ENCODE measurements around the gene NKTR.

Gene NKTR

GRCh38 chr3:42605546-42606173, 5.2 kb downstream of the NKTR start:
- no peak overlapping the region for H2AFZ ChIP-seq (ENCODE audit: low read depth, low read length)
- H3K27me3 ChIP-seq (ENCODE audit: insufficient read depth, low read length): no peaks in the 10 kb centered on the region
- no peaks in the 10 kb centered on the region for H3K9me3 ChIP-seq (ENCODE audit: low read length)
- peaks cover 8% of the 10 kb centered on the region for H3K4me1 ChIP-seq (ENCODE audit: insufficient read depth, low read length)
- H3K4me3 ChIP-seq (ENCODE audit: low read length): no peak overlapping the region
- H3K36me3 ChIP-seq (ENCODE audit: insufficient read depth, low read length): peaks cover 35% of the 10 kb centered on the region

- Histone ChIP-seq H3K27me3 (ENCODE audit: insufficient read depth, low read length) (no peaks in the 10 kb centered on the region), H3K9me3 (ENCODE audit: low read length) (no peaks in the 10 kb centered on the region), H3K4me3 (ENCODE audit: low read length) (no peak overlapping the region), H2AFZ (ENCODE audit: low read depth, low read length) (no peak overlapping the region), H3K4me1 (ENCODE audit: insufficient read depth, low read length) (peaks cover 2% of the 10 kb centered on the region), H3K36me3 (ENCODE audit: insufficient read depth, low read length) (peaks cover 42% of the 10 kb centered on the region)
These were observed 8.1 kb downstream of the NKTR start for GRCh38 chr3:42608581-42608980.

GRCh38 chr3:42610976-42611375, 10.5 kb downstream of the NKTR start:
- Histone ChIP-seq H3K4me3 (ENCODE audit: low read length) (no peak overlapping the region), H3K27me3 (ENCODE audit: insufficient read depth, low read length) (no peaks in the 10 kb centered on the region), H3K36me3 (ENCODE audit: insufficient read depth, low read length) (peaks cover 42% of the 10 kb centered on the region), H3K9me3 (ENCODE audit: low read length) (no peaks in the 10 kb centered on the region), H3K4me1 (ENCODE audit: insufficient read depth, low read length) (peaks cover 2% of the 10 kb centered on the region), H2AFZ (ENCODE audit: low read depth, low read length) (no peak overlapping the region)

GRCh38 chr3:42612217-42612616, 11.7 kb downstream of the NKTR start:
- Histone ChIP-seq H3K27me3 (ENCODE audit: insufficient read depth, low read length) (no peaks in the 10 kb centered on the region), H3K4me3 (ENCODE audit: low read length) (no peak overlapping the region), H3K36me3 (ENCODE audit: insufficient read depth, low read length) (peaks cover 37% of the 10 kb centered on the region), H2AFZ (ENCODE audit: low read depth, low read length) (no peak overlapping the region), H3K4me1 (ENCODE audit: insufficient read depth, low read length) (no peaks in the 10 kb centered on the region), H3K9me3 (ENCODE audit: low read length) (no peaks in the 10 kb centered on the region)

- Histone ChIP-seq H3K36me3 (ENCODE audit: insufficient read depth, low read length) (peaks cover 38% of the 10 kb centered on the region), H3K4me3 (ENCODE audit: low read length) (no peak overlapping the region), H3K27me3 (ENCODE audit: insufficient read depth, low read length) (no peaks in the 10 kb centered on the region), H2AFZ (ENCODE audit: low read depth, low read length) (no peak overlapping the region), H3K9me3 (ENCODE audit: low read length) (no peaks in the 10 kb centered on the region), H3K4me1 (ENCODE audit: insufficient read depth, low read length) (no peaks in the 10 kb centered on the region)
These were observed 12.4 kb downstream of the NKTR start for GRCh38 chr3:42612928-42613327.

- no peak overlapping the region for H3K4me3 ChIP-seq (ENCODE audit: low read length)
- no peaks in the 10 kb centered on the region for H3K4me1 ChIP-seq (ENCODE audit: insufficient read depth, low read length)
- H2AFZ ChIP-seq (ENCODE audit: low read depth, low read length): no peak overlapping the region
- no peaks in the 10 kb centered on the region for H3K9me3 ChIP-seq (ENCODE audit: low read length)
- no peaks in the 10 kb centered on the region for H3K27me3 ChIP-seq (ENCODE audit: insufficient read depth, low read length)
- peaks cover 34% of the 10 kb centered on the region for H3K36me3 ChIP-seq (ENCODE audit: insufficient read depth, low read length)
These were observed 13.0 kb downstream of the NKTR start for GRCh38 chr3:42613462-42613861.

GRCh38 chr3:42631620-42632019, 31.1 kb downstream of the NKTR start:
- no peaks in the 10 kb centered on the region for H3K27me3 ChIP-seq (ENCODE audit: insufficient read depth, low read length)
- no peak overlapping the region for H3K4me3 ChIP-seq (ENCODE audit: low read length)
- no peak overlapping the region for H2AFZ ChIP-seq (ENCODE audit: low read depth, low read length)
- H3K36me3 ChIP-seq (ENCODE audit: insufficient read depth, low read length): peaks cover 59% of the 10 kb centered on the region
- peaks cover 24% of the 10 kb centered on the region for H3K4me1 ChIP-seq (ENCODE audit: insufficient read depth, low read length)
- H3K9me3 ChIP-seq (ENCODE audit: low read length): no peaks in the 10 kb centered on the region

GRCh38 chr3:42632146-42632545, 31.7 kb downstream of the NKTR start:
- Histone ChIP-seq H3K4me3 (ENCODE audit: low read length) (no peak overlapping the region), H3K36me3 (ENCODE audit: insufficient read depth, low read length) (peaks cover 64% of the 10 kb centered on the region), H3K27me3 (ENCODE audit: insufficient read depth, low read length) (no peaks in the 10 kb centered on the region), H3K4me1 (ENCODE audit: insufficient read depth, low read length) (peaks cover 24% of the 10 kb centered on the region), H2AFZ (ENCODE audit: low read depth, low read length) (no peak overlapping the region), H3K9me3 (ENCODE audit: low read length) (no peaks in the 10 kb centered on the region)

- no peaks in the 10 kb centered on the region for H3K27me3 ChIP-seq (ENCODE audit: insufficient read depth, low read length)
- H3K4me1 ChIP-seq (ENCODE audit: insufficient read depth, low read length): peaks cover 24% of the 10 kb centered on the region
- H2AFZ ChIP-seq (ENCODE audit: low read depth, low read length): no peak overlapping the region
- H3K9me3 ChIP-seq (ENCODE audit: low read length): no peaks in the 10 kb centered on the region
- no peak overlapping the region for H3K4me3 ChIP-seq (ENCODE audit: low read length)
- peaks cover 72% of the 10 kb centered on the region for H3K36me3 ChIP-seq (ENCODE audit: insufficient read depth, low read length)
These were observed 33.1 kb downstream of the NKTR start for GRCh38 chr3:42633544-42633943.

- Histone ChIP-seq H2AFZ (ENCODE audit: low read depth, low read length) (no peak overlapping the region), H3K36me3 (ENCODE audit: insufficient read depth, low read length) (peaks cover 84% of the 10 kb centered on the region), H3K27me3 (ENCODE audit: insufficient read depth, low read length) (no peaks in the 10 kb centered on the region), H3K4me1 (ENCODE audit: insufficient read depth, low read length) (peaks cover 20% of the 10 kb centered on the region), H3K4me3 (ENCODE audit: low read length) (no peak overlapping the region), H3K9me3 (ENCODE audit: low read length) (no peaks in the 10 kb centered on the region)
These were observed 34.6 kb downstream of the NKTR start for GRCh38 chr3:42635111-42635510.

GRCh38 chr3:42637001-42637400, 36.5 kb downstream of the NKTR start:
- Histone ChIP-seq H3K36me3 (ENCODE audit: insufficient read depth, low read length) (peaks cover 90% of the 10 kb centered on the region), H3K4me1 (ENCODE audit: insufficient read depth, low read length) (peaks cover 3% of the 10 kb centered on the region), H3K27me3 (ENCODE audit: insufficient read depth, low read length) (no peaks in the 10 kb centered on the region), H3K4me3 (ENCODE audit: low read length) (no peak overlapping the region), H3K9me3 (ENCODE audit: low read length) (no peaks in the 10 kb centered on the region), H2AFZ (ENCODE audit: low read depth, low read length) (no peak overlapping the region)

GRCh38 chr3:42638339-42638842, 37.9 kb downstream of the NKTR start:
- H3K4me3 ChIP-seq (ENCODE audit: low read length): no peak overlapping the region
- no peaks in the 10 kb centered on the region for H3K27me3 ChIP-seq (ENCODE audit: insufficient read depth, low read length)
- H2AFZ ChIP-seq (ENCODE audit: low read depth, low read length): no peak overlapping the region
- no peaks in the 10 kb centered on the region for H3K9me3 ChIP-seq (ENCODE audit: low read length)
- no peaks in the 10 kb centered on the region for H3K4me1 ChIP-seq (ENCODE audit: insufficient read depth, low read length)
- peaks cover 90% of the 10 kb centered on the region for H3K36me3 ChIP-seq (ENCODE audit: insufficient read depth, low read length)

GRCh38 chr3:42639192-42639591, 38.7 kb downstream of the NKTR start:
- H3K27me3 ChIP-seq (ENCODE audit: insufficient read depth, low read length): no peaks in the 10 kb centered on the region

GRCh38 chr3:42640129-42640528, 39.6 kb downstream of the NKTR start:
- Histone ChIP-seq H3K27me3 (ENCODE audit: insufficient read depth, low read length) (no peaks in the 10 kb centered on the region), H3K4me1 (ENCODE audit: insufficient read depth, low read length) (no peaks in the 10 kb centered on the region), H3K36me3 (ENCODE audit: insufficient read depth, low read length) (peaks cover 91% of the 10 kb centered on the region), H3K9me3 (ENCODE audit: low read length) (no peaks in the 10 kb centered on the region), H3K4me3 (ENCODE audit: low read length) (no peak overlapping the region), H2AFZ (ENCODE audit: low read depth, low read length) (no peak overlapping the region)

More at GRCh38 chr3:42639192-42639591, 38.7 kb downstream of the NKTR start:
- no peaks in the 10 kb centered on the region for H3K9me3 ChIP-seq (ENCODE audit: low read length)
- H2AFZ ChIP-seq (ENCODE audit: low read depth, low read length): no peak overlapping the region
- H3K4me1 ChIP-seq (ENCODE audit: insufficient read depth, low read length): no peaks in the 10 kb centered on the region
- no peak overlapping the region for H3K4me3 ChIP-seq (ENCODE audit: low read length)
- peaks cover 91% of the 10 kb centered on the region for H3K36me3 ChIP-seq (ENCODE audit: insufficient read depth, low read length)
